Endothelial cell of umbilical vein (primary cell): ENCODE measurements around the gene WFIKKN1. TPM values are rescaled to one million over a fixed set of nuclear protein-coding genes. Genes with fewer than 3 reads are reported as not detected.

Experiments used
- BruUV-seq: library from RNA; stranded (reverse); fragments of 400-500 nt; replicated peaks from 2 replicates; lab custom pipeline; 2021; lab: Mats Ljungman, UMichigan
- CTCF ChIA-PET: fragments of 300-600, 350-600 bp; sonication (Branson Sonifier 250); formaldehyde crosslinking; loops from one replicate; lab custom pipeline; 2021; ENCODE audit warnings: antibody characterized with exemption, inconsistent platforms; lab: Charles Lee
- POLR2A ChIA-PET: fragments of 300-600, 350-600 bp; sonication (Branson Sonifier 250); formaldehyde crosslinking; loops from one replicate; lab custom pipeline; 2021; ENCODE audit warnings: antibody characterized with exemption, inconsistent platforms; lab: Charles Lee
- DNase-seq: peaks from one replicate; pipeline ENCODE4 v3.0.0-alpha.2; 2011; ENCODE audit warnings: low read depth, low spot score
- FAIRE-seq: peaks from 2 replicates; lab custom pipeline; 2011; peaks lifted over from hg19 to GRCh38; lab: Jason Lieb, UNC
- H2AFZ ChIP-seq: 2 replicates; pipeline ENCODE4 v1.6.0; 2012; ENCODE audit warnings: low read depth, low read length, control low read depth, inconsistent platforms
- H3K27ac ChIP-seq: 2 replicates; pipeline ENCODE4 v1.5.1; 2011; ENCODE audit warnings: low read depth, mild to moderate bottlenecking, control low read depth, low read length, moderate library complexity; ENCODE audit not compliant: insufficient read depth
- H3K27me3 ChIP-seq, 2 experiments: 2 replicates each; pipeline versions ENCODE4 v1.6.0 to v1.6.1; 2011; ENCODE audit warnings: low read length in 2 of 2, mixed read lengths in 1 of 2; ENCODE audit not compliant: control insufficient read depth in 2 of 2, insufficient read depth in 2 of 2
- H3K36me3 ChIP-seq, 2 experiments: 2 replicates in 1 of 2; 3 replicates in 1 of 2; pipeline ENCODE4 v1.5.1; 2011; ENCODE audit warnings: low read length in 2 of 2, mild to moderate bottlenecking in 1 of 2, moderate library complexity in 1 of 2; ENCODE audit not compliant: control insufficient read depth in 2 of 2, insufficient read depth in 2 of 2; ENCODE audit errors: extremely low read depth in 1 of 2
- H3K4me1 ChIP-seq: 3 replicates; pipeline ENCODE4 v1.5.1; 2011; ENCODE audit warnings: mild to moderate bottlenecking, low read length; ENCODE audit not compliant: control insufficient read depth, insufficient read depth; ENCODE audit errors: extremely low read depth
- H3K4me2 ChIP-seq: 2 replicates; pipeline ENCODE4 v1.6.1; 2011; ENCODE audit warnings: low read length, control low read depth, mixed read lengths; ENCODE audit not compliant: insufficient read depth
- H3K4me3 ChIP-seq, 3 experiments: fragments of 200-600 bp in 1 of 3; sonication (generic), shearing (Covaris generic) in 1 of 3; replicated peaks in 1 of 3; 2 replicates each; pipeline ENCODE4 v1.5.1; 2011 to 2016; ENCODE audit warnings: control low read depth in 3 of 3, low read length in 3 of 3, mild to moderate bottlenecking in 2 of 3, inconsistent platforms in 1 of 3, low read depth in 1 of 3, moderate library complexity in 1 of 3; ENCODE audit not compliant: insufficient read depth in 1 of 3
- H3K79me2 ChIP-seq: 2 replicates; pipeline ENCODE4 v1.6.0; 2012; ENCODE audit warnings: low read length, inconsistent platforms; ENCODE audit not compliant: control insufficient read depth, insufficient read depth
- H3K9ac ChIP-seq: replicated peaks from 2 replicates; pipeline ENCODE3; 2011; ENCODE audit warnings: low read length, control low read depth; ENCODE audit not compliant: insufficient read depth; ENCODE audit errors: extremely low read depth
- H3K9me1 ChIP-seq: replicated peaks from 3 replicates; pipeline ENCODE4 v1.6.0; 2011; ENCODE audit warnings: mild to moderate bottlenecking, low read length; ENCODE audit not compliant: control insufficient read depth, insufficient read depth; ENCODE audit errors: extremely low read depth
- H3K9me3 ChIP-seq: replicated peaks from 2 replicates; pipeline ENCODE4 v1.5.1; 2012; ENCODE audit warnings: low read length, inconsistent platforms; ENCODE audit not compliant: control insufficient read depth, insufficient read depth
- H4K20me1 ChIP-seq: replicated peaks from 2 replicates; pipeline ENCODE3; 2011; ENCODE audit warnings: mild to moderate bottlenecking, low read length; ENCODE audit not compliant: control insufficient read depth, insufficient read depth; ENCODE audit errors: extremely low read depth
- EZH2 ChIP-seq: IDR thresholded peaks from 2 replicates; pipeline ENCODE4 v1.6.1; 2012; ENCODE audit warnings: borderline replicate concordance, low read depth, mild to moderate bottlenecking, moderate library complexity, low read length, inconsistent platforms; ENCODE audit not compliant: severe bottlenecking
- FOS ChIP-seq: IDR thresholded peaks from 2 replicates; pipeline ENCODE4 v1.6.1; 2011; ENCODE audit warnings: mild to moderate bottlenecking, low read length, moderate library complexity, borderline replicate concordance; ENCODE audit not compliant: insufficient read depth
- GATA2 ChIP-seq: IDR thresholded peaks from 2 replicates; pipeline ENCODE4 v1.7.0; 2011; ENCODE audit warnings: low read depth, mild to moderate bottlenecking, moderate library complexity, mixed read lengths, low read length; ENCODE audit not compliant: insufficient read length, insufficient read depth
- JUN ChIP-seq: IDR thresholded peaks from 2 replicates; pipeline ENCODE4 v1.6.1; 2011; ENCODE audit warnings: borderline replicate concordance, low read depth; ENCODE audit not compliant: insufficient read length, insufficient read depth
- MAX ChIP-seq: IDR thresholded peaks from 2 replicates; pipeline ENCODE4 v1.6.1; 2011; ENCODE audit not compliant: insufficient read depth, insufficient read length
- MYC ChIP-seq: IDR thresholded peaks from one replicate; pipeline ENCODE4 v1.6.1; 2011; ENCODE audit warnings: mild to moderate bottlenecking, low read depth, low read length
- POLR2A ChIP-seq: IDR thresholded peaks from 2 replicates; pipeline ENCODE4 v1.6.1; 2012; ENCODE audit warnings: low read depth, mild to moderate bottlenecking, control low read depth, low read length
- POLR2AphosphoS5 ChIP-seq: IDR thresholded peaks from 2 replicates; pipeline ENCODE4 v1.6.1; 2012; ENCODE audit warnings: low read depth, mild to moderate bottlenecking, control low read depth, low read length, moderate library complexity; ENCODE audit not compliant: insufficient read depth
- dilution Hi-C: fragments of 300-500 bp; cut with MboI; formaldehyde crosslinking; loops from one replicate; pipeline ENCODE4 v1.15.0; 2019; ENCODE audit warnings: low sequenced_read_pairs; ENCODE audit not compliant: extremely low pct_ligation_motif_present
- intact Hi-C: fragments of 100-400 bp; cut with micrococcal nuclease; formaldehyde crosslinking; loops from one replicate; pipeline ENCODE4 v1.10.0; 2022
- polyA plus RNA-seq, 4 experiments: library from polyadenylated mRNA; depleted of rRNA in 3 of 4; stranded (reverse) in 3 of 4; unstranded in 1 of 4; fragments of >200 nt; gene quantifications; 2 replicates each; pipeline versions ENCODE4 v1.2.1 to v1.2.3, GENCODE V29; 2011 to 2012; ENCODE audit warnings: missing spikeins in 1 of 4
- total RNA-seq: library from RNA; stranded (reverse); gene quantifications from 2 replicates; pipeline ENCODE4 v1.2.3, GENCODE V29; 2021
- TF ChIP-seq, protein P1 (sequence below), 2 donors: IDR thresholded peaks; 1 replicate in 1 of 2; 2 replicates in 1 of 2; pipeline ENCODE4 v1.5.1; 2011; ENCODE audit warnings: low read length in 2 of 2, mild to moderate bottlenecking in 2 of 2, moderate library complexity in 2 of 2, control low read depth in 1 of 2, inconsistent platforms in 1 of 2, low read depth in 1 of 2; ENCODE audit not compliant: insufficient read depth in 1 of 2; ENCODE audit errors: extremely low read depth in 1 of 2

The WFIKKN1 gene
- total and polyA plus RNA-seq, 2 donors (not counting 3 experiments of a cell fraction or from before 2014, with no cell fraction given) = 0.06 to 0.40 TPM

GRCh38 chr16:615122-615521 is 15.7 kb upstream of the WFIKKN1 start:
- Histone ChIP-seq H3K9me1 (no peaks in the 10 kb centered on the region), H3K27me3 (no peaks in the 10 kb centered on the region), H3K4me2 (no peak overlapping the region), H3K9ac (no peak overlapping the region), H3K36me3 (no peaks in the 10 kb centered on the region), H3K4me3 (no peak overlapping the region), H3K9me3 (no peaks in the 10 kb centered on the region), H3K27ac (no peak overlapping the region), H4K20me1 (no peaks in the 10 kb centered on the region), H3K79me2 (no peaks in the 10 kb centered on the region), H2AFZ (no peak overlapping the region), H3K4me1 (no peaks in the 10 kb centered on the region)
- intact Hi-C loops = no loop called here
- DNase-seq (no peak), FAIRE-seq (no peak)
- no TSS peak for BruUV-seq
- TF ChIP-seq EZH2 (no peak), JUN (no peak), MYC (no peak), GATA2 (no peak), POLR2A (no peak), FOS (no peak), MAX (no peak), POLR2AphosphoS5 (no peak)
- TF ChIP-seq, protein P1, sequence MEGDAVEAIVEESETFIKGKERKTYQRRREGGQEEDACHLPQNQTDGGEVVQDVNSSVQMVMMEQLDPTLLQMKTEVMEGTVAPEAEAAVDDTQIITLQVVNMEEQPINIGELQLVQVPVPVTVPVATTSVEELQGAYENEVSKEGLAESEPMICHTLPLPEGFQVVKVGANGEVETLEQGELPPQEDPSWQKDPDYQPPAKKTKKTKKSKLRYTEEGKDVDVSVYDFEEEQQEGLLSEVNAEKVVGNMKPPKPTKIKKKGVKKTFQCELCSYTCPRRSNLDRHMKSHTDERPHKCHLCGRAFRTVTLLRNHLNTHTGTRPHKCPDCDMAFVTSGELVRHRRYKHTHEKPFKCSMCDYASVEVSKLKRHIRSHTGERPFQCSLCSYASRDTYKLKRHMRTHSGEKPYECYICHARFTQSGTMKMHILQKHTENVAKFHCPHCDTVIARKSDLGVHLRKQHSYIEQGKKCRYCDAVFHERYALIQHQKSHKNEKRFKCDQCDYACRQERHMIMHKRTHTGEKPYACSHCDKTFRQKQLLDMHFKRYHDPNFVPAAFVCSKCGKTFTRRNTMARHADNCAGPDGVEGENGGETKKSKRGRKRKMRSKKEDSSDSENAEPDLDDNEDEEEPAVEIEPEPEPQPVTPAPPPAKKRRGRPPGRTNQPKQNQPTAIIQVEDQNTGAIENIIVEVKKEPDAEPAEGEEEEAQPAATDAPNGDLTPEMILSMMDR (IDR thresholded peaks at IDR 0.05; ENCODE audit: extremely low read depth in 1 of 2, insufficient read depth in 1 of 2, low read depth in 1 of 2, low read length in 2 of 2) = no peak
- POLR2A ChIA-PET = no interaction called here
- dilution Hi-C loops = no loop called here
- CTCF ChIA-PET = interaction anchor here (1.1 kb wide), 1 partner anchor 12 kb away, joined by 3 read pairs; no protein-coding TSS in a partner anchor
